Natural killer cell (primary cell): ENCODE results near the gene UNC50. TPM values are rescaled to one million over a fixed set of nuclear protein-coding genes. Genes with fewer than 3 reads are reported as not detected.

ENCODE experiments used
- ATAC-seq, 3 donors: fragments of 150-1000 bp in 2 of 3; fragments of 200-7000 bp in 1 of 3; cut with Tn5 transposase; 1 replicate in 1 of 3; 2 replicates in 2 of 3; pipeline ENCODE4 v1.10.0; 2021; ENCODE audit warnings: mild to moderate bottlenecking in 2 of 3, moderate library complexity in 2 of 3
- DNase-seq, 2 donors: peaks; one replicate each; pipeline versions ENCODE4 v3.0.0 to v3.0.0-alpha.2; 2013 to 2021; ENCODE audit warnings: mixed read lengths in 1 of 2
- H3K27ac ChIP-seq: one replicate; pipeline ENCODE4 v1.5.1; 2013; ENCODE audit warnings: mild to moderate bottlenecking, low read length
- H3K27me3 ChIP-seq: one replicate; pipeline ENCODE4 v1.6.1; 2013; ENCODE audit warnings: low read length; ENCODE audit not compliant: control insufficient read depth, insufficient read depth
- H3K36me3 ChIP-seq: one replicate; pipeline ENCODE4 v1.6.1; 2013; ENCODE audit warnings: low read length; ENCODE audit not compliant: control insufficient read depth, insufficient read depth
- H3K4me1 ChIP-seq: one replicate; pipeline ENCODE4 v1.6.1; 2013; ENCODE audit warnings: low read length; ENCODE audit not compliant: control insufficient read depth, insufficient read depth
- H3K4me3 ChIP-seq: one replicate; pipeline ENCODE4 v1.5.1; 2013; ENCODE audit warnings: low read length
- H3K9me3 ChIP-seq: one replicate; pipeline ENCODE4 v1.6.1; 2013; ENCODE audit warnings: low read length; ENCODE audit not compliant: control insufficient read depth, insufficient read depth
- H3K27ac Mint-ChIP-seq, 2 donors: one replicate each; pipeline ENCODE4 v1.8.0; 2022; ENCODE audit warnings: mild to moderate bottlenecking in 2 of 2, mixed read lengths in 2 of 2, moderate library complexity in 1 of 2
- H3K27me3 Mint-ChIP-seq, 2 donors: one replicate each; pipeline ENCODE4 v1.8.0; 2022; ENCODE audit warnings: low read depth in 2 of 2, mixed read lengths in 2 of 2
- H3K36me3 Mint-ChIP-seq: one replicate; pipeline ENCODE4 v1.8.0; 2022; ENCODE audit warnings: mixed read lengths
- H3K4me1 Mint-ChIP-seq, 2 donors: one replicate each; pipeline ENCODE4 v1.8.0; 2022; ENCODE audit warnings: mixed read lengths in 2 of 2
- H3K4me3 Mint-ChIP-seq: one replicate; pipeline ENCODE4 v1.8.0; 2022; ENCODE audit warnings: mild to moderate bottlenecking, moderate library complexity, mixed read lengths
- H3K9me3 Mint-ChIP-seq, 2 donors: one replicate each; pipeline ENCODE4 v1.8.0; 2022; ENCODE audit warnings: mixed read lengths in 2 of 2
- WGBS: methylation state at CpG from one replicate; pipeline ENCODE4 v1.1.7; 2013; ENCODE audit warnings: missing lambda C conversion rate; ENCODE audit not compliant: insufficient coverage; 5-methylcytosine and 5-hydroxymethylcytosine counted together
- intact Hi-C: fragments of 100-400 bp; cut with micrococcal nuclease; formaldehyde crosslinking; loops from one replicate; pipeline ENCODE4 v1.14.2; 2022
- total RNA-seq, 4 donors: library from RNA; stranded (reverse); fragments of 120-200 nt in 1 of 4; gene quantifications; one replicate each; pipeline versions ENCODE4 v1.2.3 to v1.2.4, GENCODE V29; 2013 to 2022
- TF ChIP-seq, protein P1 (sequence below): fragments of 200-600 bp; IDR thresholded peaks from one replicate; pipeline ENCODE4 v1.8.0; 2022; ENCODE audit warnings: antibody characterized with exemption

UNC50 gene
- total RNA-seq, 3 donors from 2014 or later (not counting 1 experiment from before 2014, with no cell fraction given) = 30.8 to 40.5 (median 32.1) TPM

GRCh38 chr2:98583276-98583675 is 25.1 kb upstream of the UNC50 start:
- no peak for ATAC-seq
- TF ChIP-seq, protein P1, sequence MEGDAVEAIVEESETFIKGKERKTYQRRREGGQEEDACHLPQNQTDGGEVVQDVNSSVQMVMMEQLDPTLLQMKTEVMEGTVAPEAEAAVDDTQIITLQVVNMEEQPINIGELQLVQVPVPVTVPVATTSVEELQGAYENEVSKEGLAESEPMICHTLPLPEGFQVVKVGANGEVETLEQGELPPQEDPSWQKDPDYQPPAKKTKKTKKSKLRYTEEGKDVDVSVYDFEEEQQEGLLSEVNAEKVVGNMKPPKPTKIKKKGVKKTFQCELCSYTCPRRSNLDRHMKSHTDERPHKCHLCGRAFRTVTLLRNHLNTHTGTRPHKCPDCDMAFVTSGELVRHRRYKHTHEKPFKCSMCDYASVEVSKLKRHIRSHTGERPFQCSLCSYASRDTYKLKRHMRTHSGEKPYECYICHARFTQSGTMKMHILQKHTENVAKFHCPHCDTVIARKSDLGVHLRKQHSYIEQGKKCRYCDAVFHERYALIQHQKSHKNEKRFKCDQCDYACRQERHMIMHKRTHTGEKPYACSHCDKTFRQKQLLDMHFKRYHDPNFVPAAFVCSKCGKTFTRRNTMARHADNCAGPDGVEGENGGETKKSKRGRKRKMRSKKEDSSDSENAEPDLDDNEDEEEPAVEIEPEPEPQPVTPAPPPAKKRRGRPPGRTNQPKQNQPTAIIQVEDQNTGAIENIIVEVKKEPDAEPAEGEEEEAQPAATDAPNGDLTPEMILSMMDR = no peak
- Mint-ChIP-seq H3K9me3 (no peaks in the 10 kb centered on the region), H3K4me1 (no peaks in the 10 kb centered on the region), H3K27me3 (no peaks in the 10 kb centered on the region), H3K4me3 (no peak overlapping the region), H3K27ac (no peak overlapping the region), H3K36me3 (peaks cover 22% of the 10 kb centered on the region)
- Histone ChIP-seq H3K9me3 (no peaks in the 10 kb centered on the region), H3K36me3 (peaks cover 91% of the 10 kb centered on the region), H3K27me3 (no peaks in the 10 kb centered on the region), H3K4me1 (no peaks in the 10 kb centered on the region), H3K27ac (no peak overlapping the region), H3K4me3 (no peak overlapping the region)
- intact Hi-C loops = no loop called here
- DNase-seq = no peak
- 97% methylated on average over 6 of the region's 7 CpGs for WGBS

- Histone ChIP-seq H3K4me1 (no peaks in the 10 kb centered on the region), H3K27ac (no peak overlapping the region), H3K27me3 (no peaks in the 10 kb centered on the region), H3K4me3 (no peak overlapping the region), H3K36me3 (peaks cover 90% of the 10 kb centered on the region), H3K9me3 (no peaks in the 10 kb centered on the region)
- Mint-ChIP-seq H3K4me1 (no peaks in the 10 kb centered on the region), H3K9me3 (no peaks in the 10 kb centered on the region), H3K27ac (no peak overlapping the region), H3K36me3 (peaks cover 22% of the 10 kb centered on the region), H3K27me3 (no peaks in the 10 kb centered on the region), H3K4me3 (no peak overlapping the region)
- ATAC-seq = no peak
- whole genome bisulfite sequencing = 95% methylated on average over 10 of the region's 10 CpGs
- no peak for DNase-seq
- TF ChIP-seq, protein P1 = no peak
- intact Hi-C loops = no loop called here
Observed at GRCh38 chr2:98583816-98584618, 24.4 kb upstream of the UNC50 start.

DNA sequence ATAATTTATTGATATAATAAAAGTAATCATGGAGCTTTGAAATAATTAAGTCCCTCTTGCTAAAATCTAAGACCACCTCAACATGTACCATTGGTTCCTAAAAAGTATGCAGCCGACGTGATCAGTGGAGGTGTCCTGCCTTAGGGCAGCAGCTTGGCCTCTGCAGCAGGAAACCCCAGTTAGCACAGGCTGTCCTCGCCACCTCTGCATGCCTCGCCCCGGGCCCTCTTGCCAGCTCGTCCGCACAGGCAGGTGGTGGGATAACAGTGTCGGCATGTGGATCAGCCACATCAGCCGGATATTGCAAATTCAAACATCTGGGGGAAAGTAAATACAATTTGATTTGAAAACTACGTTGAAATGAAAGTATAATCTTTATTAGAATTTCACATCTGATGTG is 23.0 kb upstream of the UNC50 start:
- TF ChIP-seq, protein P1 = no peak
- Mint-ChIP-seq H3K27me3 (no peaks in the 10 kb centered on the region), H3K9me3 (no peaks in the 10 kb centered on the region), H3K4me1 (no peaks in the 10 kb centered on the region), H3K27ac (no peak overlapping the region), H3K4me3 (no peak overlapping the region), H3K36me3 (peaks cover 24% of the 10 kb centered on the region)
- Histone ChIP-seq H3K27ac (no peak overlapping the region), H3K27me3 (no peaks in the 10 kb centered on the region), H3K4me3 (no peak overlapping the region), H3K9me3 (no peaks in the 10 kb centered on the region), H3K36me3 (peaks cover 85% of the 10 kb centered on the region), H3K4me1 (no peaks in the 10 kb centered on the region)
- DNase-seq (no peak), ATAC-seq (no peak)
- intact Hi-C loops = no loop called here
- WGBS = 98% methylated on average over 10 of the region's 10 CpGs
